Measurements from ENCODE around the gene MYT1. TPM values are rescaled to one million over a fixed set of nuclear protein-coding genes. Genes with fewer than 3 reads are reported as not detected.

MYT1 gene
- total and polyA plus RNA-seq, 4 donors: under 0.01 to 6.5 (median 0.08) TPM

- no peak for TF ChIP-seq HNF4A (conservative IDR thresholded peaks at IDR 0.05)
- no peak for TF ChIP-seq RXRA (IDR thresholded peaks at IDR 0.05)
- no peak for TF ChIP-seq REST (IDR thresholded peaks at IDR 0.05)
- no peak for TF ChIP-seq EGR1 (IDR thresholded peaks at IDR 0.05; ENCODE audit: low read depth in 2 of 2)
- TF ChIP-seq SP1 (IDR thresholded peaks at IDR 0.05): no peak
- no peak for TF ChIP-seq GABPA (IDR thresholded peaks at IDR 0.05 in 1 of 2, conservative IDR thresholded peaks at IDR 0.05 in 1 of 2)
- TF ChIP-seq MAX (IDR thresholded peaks at IDR 0.05): no peak
- TF ChIP-seq NR2F2 (IDR thresholded peaks at IDR 0.05): no peak
- TF ChIP-seq FOXA1 (IDR thresholded peaks at IDR 0.05): no peak
- TF ChIP-seq HNF4G (IDR thresholded peaks at IDR 0.05): no peak
- no peak overlapping the region for H3K4me3 ChIP-seq (ENCODE audit: low read depth in 1 of 3, low read length in 3 of 3)
- no peak overlapping the region for H3K27ac ChIP-seq (ENCODE audit: low read depth in 1 of 2, low read length in 2 of 2)
- H3K36me3 ChIP-seq (ENCODE audit: control insufficient read depth in 4 of 4, insufficient read depth in 3 of 4, low read depth in 1 of 4, low read length in 3 of 4): no peaks in the 10 kb centered on the region
- H3K4me1 ChIP-seq (ENCODE audit: control insufficient read depth in 4 of 4, insufficient read depth in 4 of 4, low read length in 3 of 4): no peaks in the 10 kb centered on the region
- H3K9me3 ChIP-seq (ENCODE audit: control insufficient read depth in 4 of 4, low read length in 3 of 4): peaks cover 0 to 5% (median 4%) of the 10 kb centered on the region in 4 donors
- 86% methylated on average over 7 of the region's 7 CpGs for WGBS
- H3K9ac ChIP-seq (ENCODE audit: low read depth in 1 of 2, low read length in 2 of 2): no peak overlapping the region
- no peak for DNase-seq (ENCODE audit: low spot score)
- no peaks in the 10 kb centered on the region for H3K27me3 ChIP-seq (ENCODE audit: control insufficient read depth in 4 of 4, insufficient read depth in 4 of 4, low read length in 3 of 4)
Observed at GRCh38 chr20:64149141-64149540, 15.1 kb upstream of the MYT1 start.

- Histone ChIP-seq H3K27ac (ENCODE audit: low read depth in 1 of 2, low read length in 2 of 2) (no peak overlapping the region), H3K4me1 (ENCODE audit: control insufficient read depth in 4 of 4, insufficient read depth in 4 of 4, low read length in 3 of 4) (no peaks in the 10 kb centered on the region), H3K4me3 (ENCODE audit: low read depth in 1 of 3, low read length in 3 of 3) (no peak overlapping the region), H3K9ac (ENCODE audit: low read depth in 1 of 2, low read length in 2 of 2) (no peak overlapping the region), H3K36me3 (ENCODE audit: control insufficient read depth in 4 of 4, insufficient read depth in 3 of 4, low read depth in 1 of 4, low read length in 3 of 4) (no peaks in the 10 kb centered on the region), H3K27me3 (ENCODE audit: control insufficient read depth in 4 of 4, insufficient read depth in 4 of 4, low read length in 3 of 4) (no peaks in the 10 kb centered on the region), H3K9me3 (ENCODE audit: control insufficient read depth in 4 of 4, low read length in 3 of 4) (peaks cover 0 to 5% (median 3%) of the 10 kb centered on the region in 4 donors)
- TF ChIP-seq GABPA (IDR thresholded peaks at IDR 0.05 in 1 of 2, conservative IDR thresholded peaks at IDR 0.05 in 1 of 2) (no peak), NR2F2 (IDR thresholded peaks at IDR 0.05) (no peak), MAX (IDR thresholded peaks at IDR 0.05) (no peak), CTCF (IDR thresholded peaks at IDR 0.05; ENCODE audit: low read depth, low read length, missing input control) (no peak), ZBTB33 (IDR thresholded peaks at IDR 0.05) (no peak), TAF1 (conservative IDR thresholded peaks at IDR 0.05) (no peak), SP1 (IDR thresholded peaks at IDR 0.05) (no peak), HNF4G (IDR thresholded peaks at IDR 0.05) (no peak), FOXA1 (IDR thresholded peaks at IDR 0.05) (no peak), FOXA2 (IDR thresholded peaks at IDR 0.05) (no peak), HNF4A (conservative IDR thresholded peaks at IDR 0.05) (no peak), RAD21 (IDR thresholded peaks at IDR 0.05) (no peak), RXRA (IDR thresholded peaks at IDR 0.05) (no peak), EGR1 (IDR thresholded peaks at IDR 0.05; ENCODE audit: low read depth in 2 of 2) (no peak), JUND (IDR thresholded peaks at IDR 0.05) (no peak), ATF3 (IDR thresholded peaks at IDR 0.05) (no peak)
- 91% methylated on average over 26 of the region's 26 CpGs for WGBS
- no peak for DNase-seq (ENCODE audit: low spot score)
Observed at GRCh38 chr20:64149809-64150560, 14.3 kb upstream of the MYT1 start.
